Measurements from ENCODE around the gene RBM23. TPM values are rescaled to one million over a fixed set of nuclear protein-coding genes. Genes with fewer than 3 reads are reported as not detected.

RBM23 gene
- total and polyA plus RNA-seq, 2 of the 8 experiments (the other 6 are each of a cell fraction or from before 2014, with no cell fraction given) = 41.2 to 43.3 TPM

DNA sequence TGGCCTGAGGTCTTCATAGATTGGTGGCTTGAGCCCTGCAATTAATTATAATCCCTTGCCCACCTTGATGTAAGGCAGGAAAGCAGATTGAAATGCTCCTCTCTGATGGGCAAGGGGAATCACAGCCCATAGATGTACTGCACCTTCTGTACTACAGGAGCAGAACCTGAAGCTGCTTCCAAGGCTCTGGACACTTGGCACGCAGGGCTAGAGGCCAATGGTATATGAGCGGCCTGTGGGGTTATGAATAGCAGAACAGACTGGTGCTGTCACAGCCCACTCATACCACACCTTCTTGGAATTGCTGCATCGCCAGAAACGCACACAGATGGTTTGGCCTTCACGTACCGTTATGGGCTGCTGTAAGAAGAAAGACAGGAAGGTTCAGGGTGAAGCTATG, 1.7 kb upstream of the RBM23 start (continued):
- TF ChIP-seq RAD21 (IDR thresholded peaks at IDR 0.05 in 1 of 2, conservative IDR thresholded peaks at IDR 0.05 in 1 of 2; ENCODE audit: low read depth in 2 of 2, low read length in 2 of 2) (no peak), NRF1 (IDR thresholded peaks at IDR 0.05; ENCODE audit: low read depth, low read length) (no peak), TBP (IDR thresholded peaks at IDR 0.05; ENCODE audit: low read depth, low read length) (no peak), ASH2L (IDR thresholded peaks at IDR 0.05; ENCODE audit: low read length) (no peak), MAFK (IDR thresholded peaks at IDR 0.05; ENCODE audit: low read depth, low read length) (no peak), CHD1 (IDR thresholded peaks at IDR 0.05; ENCODE audit: low read depth, low read length) (no peak), EZH2 (IDR thresholded peaks at IDR 0.05; ENCODE audit: low read depth, low read length, severe bottlenecking) (no peak)
